C1 segment of cervical spinal cord (tissue), 14 donors: Measurements from ENCODE around the gene KRT1.

Experiments
- DNase-seq, 14 donors: peaks; one replicate each; lab custom pipeline; 2025; lab: John Stamatoyannopoulos, UW

KRT1 gene

DNA sequence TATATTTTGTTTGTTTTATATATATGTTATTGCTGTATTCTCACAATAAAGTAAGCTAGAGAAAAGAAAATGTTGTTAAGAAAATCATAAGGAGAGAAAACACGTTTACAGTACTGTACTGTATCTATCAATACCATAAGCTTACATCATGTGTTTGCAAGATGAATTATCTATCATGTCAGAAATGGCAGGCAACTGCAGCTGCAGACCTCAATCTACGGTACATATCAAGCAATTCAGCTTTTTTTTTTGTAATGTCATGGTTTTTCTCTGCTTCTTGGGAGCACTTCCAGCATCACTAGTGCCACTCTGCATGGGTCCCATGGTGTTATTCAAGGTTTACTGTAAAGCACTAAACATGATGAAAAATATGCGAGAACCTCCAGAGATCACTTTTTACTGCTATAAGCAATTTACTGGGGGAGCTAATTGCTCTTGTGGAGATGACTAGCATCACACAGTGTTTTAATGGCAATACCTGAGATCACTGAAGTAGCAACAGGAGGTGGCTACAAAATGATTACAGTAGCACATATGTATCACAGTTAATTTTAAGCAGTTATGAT lies 19.2 kb downstream of the KRT1 start:
- no peak for DNase-seq

DNA sequence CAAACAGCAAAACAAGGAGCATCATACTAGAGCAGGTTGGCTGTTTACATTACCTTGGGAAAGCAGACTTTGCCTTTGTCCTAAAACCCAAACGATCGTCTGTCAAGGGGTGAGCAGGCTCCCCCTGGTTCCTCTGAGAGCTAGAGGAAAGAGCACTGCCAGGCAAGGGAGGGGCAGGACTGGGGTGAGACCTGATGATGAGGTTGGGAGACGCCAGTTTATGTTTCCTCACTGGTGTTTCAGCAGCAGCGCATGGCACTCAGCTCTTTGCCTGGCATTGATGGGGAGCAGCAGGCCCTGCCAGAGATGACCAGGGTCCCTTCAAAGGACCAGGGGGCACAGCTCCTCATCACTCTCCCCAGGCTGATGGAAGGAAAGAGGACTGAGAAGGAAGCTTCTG lies 20.3 kb downstream of the KRT1 start:
- DNase-seq, result no peak

DNA sequence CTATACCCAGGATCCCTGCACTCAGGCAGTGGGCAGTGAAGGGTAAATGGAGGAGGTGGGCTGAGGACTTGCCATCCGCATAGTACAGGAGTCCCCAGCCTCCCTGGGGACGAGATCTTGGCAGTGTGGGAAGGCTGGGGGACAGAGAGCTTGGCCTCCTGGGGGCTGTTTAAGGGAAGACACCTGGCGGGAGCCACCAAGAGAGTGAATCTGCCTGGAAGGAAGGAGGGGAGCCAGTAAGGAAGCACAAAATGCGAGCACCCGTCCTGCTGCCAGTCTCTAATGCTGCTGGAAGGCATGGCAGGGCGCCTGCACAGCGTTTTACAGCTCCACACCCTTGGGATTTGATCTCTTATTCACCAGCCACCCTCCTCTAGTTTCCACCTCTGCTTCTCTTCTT lies 20.8 kb downstream of the KRT1 start:
- no peak for DNase-seq

DNA sequence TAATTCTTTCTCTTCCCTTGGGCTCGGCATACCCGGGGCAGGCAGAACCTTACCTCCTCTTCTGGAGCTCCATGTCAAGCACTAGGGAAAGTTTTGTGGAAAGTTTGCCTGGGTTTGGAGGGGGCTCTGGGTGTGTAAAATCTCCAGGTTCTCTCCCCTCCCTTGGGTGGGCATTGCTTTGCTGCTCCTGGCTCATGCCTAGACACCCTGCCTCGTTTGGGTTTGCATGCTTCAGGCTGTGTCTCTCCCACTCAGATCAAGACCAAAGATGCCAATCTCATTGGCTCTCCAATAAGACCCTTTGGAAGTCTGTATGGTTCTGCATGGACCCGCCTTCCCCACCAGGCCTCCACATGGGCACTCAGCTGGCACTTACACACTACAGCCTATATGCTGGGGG lies 22.0 kb downstream of the KRT1 start:
- DNase-seq, result no peak

DNA sequence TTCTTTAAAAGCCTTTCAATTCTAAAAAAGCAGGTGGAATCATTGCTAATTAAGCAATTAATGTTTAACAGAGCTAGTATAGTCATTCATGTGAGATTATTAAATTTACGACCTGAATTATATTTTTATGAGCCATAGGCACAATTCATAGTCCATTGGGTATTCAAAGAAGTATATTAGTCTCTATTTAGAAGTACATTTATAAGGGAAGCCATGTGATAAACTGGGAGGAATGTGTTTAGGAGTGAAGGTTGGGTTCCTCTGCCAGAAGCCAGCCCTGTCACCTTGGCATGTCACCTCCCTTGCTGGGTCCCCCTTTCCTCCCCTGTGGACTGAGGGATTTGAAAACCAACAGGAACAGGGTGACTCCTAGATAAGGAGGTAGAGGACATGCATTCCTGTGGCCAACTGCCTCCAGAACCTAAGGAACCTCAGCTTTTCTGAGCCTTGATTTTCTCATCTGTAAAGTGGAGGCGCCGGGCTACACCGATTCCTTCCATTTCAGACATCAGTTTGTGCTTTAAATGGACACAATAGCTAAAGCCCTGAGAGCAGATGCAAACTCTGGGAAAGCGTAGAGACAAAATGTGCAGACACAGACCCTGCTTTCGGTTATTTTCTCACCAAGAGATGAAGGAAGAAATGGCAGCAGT lies 22.8 kb downstream of the KRT1 start:
- no peak for DNase-seq

DNA sequence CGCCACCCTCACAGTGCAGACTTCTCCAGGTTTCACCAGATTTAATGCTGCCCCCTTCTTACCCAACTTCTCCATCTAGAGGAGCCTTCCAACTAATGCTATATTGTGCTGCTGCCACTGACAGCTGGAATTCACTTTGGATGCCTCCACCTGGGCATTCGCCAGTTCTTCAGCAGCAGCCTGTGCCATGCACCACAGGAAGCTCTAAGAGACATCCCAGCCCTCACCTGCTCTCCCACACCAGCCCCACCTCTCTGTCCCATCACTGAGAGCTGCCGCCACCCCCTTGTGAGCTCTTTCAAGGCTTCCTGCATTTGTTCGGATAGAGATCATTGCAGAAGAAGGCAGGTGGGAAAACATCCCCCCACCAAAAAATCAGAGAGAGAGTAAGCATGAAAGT lies 23.6 kb downstream of the KRT1 start:
- DNase-seq, result no peak

DNA sequence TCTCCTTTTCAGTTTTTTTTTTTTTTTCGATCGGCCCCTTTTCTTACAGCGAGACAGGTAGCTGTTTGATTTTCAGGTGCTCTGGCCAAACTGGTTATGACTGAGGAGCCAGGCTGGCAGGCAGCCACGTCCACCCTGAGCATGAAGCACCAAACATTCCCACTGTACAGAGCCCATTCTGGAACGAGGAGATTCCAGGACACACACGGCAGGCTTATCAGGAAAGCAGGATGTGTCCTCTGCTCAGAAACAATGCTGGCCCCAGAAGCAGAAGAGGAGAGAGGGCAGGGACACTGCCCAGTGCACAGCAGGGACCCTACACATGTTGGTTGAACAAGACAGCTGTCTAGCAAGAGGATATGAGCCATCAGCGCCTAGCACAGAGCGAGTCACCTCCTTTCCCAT lies 24.5 kb downstream of the KRT1 start:
- DNase-seq, result no peak

DNA sequence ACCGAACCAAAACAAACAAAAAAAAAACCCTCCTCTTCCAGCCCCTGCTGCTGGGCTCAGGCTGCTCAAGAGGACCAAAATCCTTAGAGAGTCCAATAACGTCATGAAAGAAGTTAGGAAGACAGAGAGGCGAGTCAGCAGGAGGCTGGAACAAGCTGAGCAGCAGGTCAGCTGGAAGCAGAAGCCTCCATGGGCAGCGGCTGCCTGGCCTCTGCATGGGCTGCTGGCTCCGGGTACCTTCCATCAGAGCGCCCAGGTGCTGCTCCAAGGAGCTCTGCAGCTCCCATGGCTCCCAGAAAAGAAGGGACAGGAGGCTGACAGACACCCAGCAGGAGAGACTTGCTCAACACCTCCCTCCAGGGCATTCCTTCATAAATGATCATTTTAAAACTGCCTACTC lies 25.0 kb downstream of the KRT1 start:
- no peak for DNase-seq

DNA sequence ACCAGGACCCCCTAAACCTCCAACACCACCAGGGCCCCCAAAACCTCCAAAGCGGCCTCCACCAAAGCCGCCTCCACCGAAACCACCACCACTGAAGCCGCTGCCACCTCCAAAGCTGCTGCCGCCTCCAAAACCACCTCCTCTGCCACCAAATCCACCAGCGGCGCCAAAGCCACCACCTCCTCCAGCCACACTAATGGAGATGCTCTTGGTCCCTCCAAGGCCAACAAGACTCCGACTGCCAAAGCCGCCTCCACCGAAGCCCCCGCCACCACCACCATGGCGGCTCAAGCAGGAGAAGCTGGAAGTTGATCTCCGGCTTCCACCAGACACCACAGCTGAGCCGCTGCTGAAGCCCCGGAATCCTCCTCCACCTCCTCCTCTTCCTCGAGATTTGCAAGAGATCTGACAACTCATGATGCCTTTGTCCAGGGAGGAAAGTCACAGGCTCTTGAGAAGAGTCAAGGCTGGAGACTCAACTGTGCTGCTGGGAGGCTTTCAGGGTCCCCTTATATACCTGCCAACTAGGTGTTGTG lies 28.4 kb downstream of the KRT1 start, which contains the start of gene KRT2:
KRT2 (minus strand) TSS at position 486 of the 536 bp plus-strand sequence; CDS start at position 417, 69 bp downstream.
- no peak for DNase-seq

DNA sequence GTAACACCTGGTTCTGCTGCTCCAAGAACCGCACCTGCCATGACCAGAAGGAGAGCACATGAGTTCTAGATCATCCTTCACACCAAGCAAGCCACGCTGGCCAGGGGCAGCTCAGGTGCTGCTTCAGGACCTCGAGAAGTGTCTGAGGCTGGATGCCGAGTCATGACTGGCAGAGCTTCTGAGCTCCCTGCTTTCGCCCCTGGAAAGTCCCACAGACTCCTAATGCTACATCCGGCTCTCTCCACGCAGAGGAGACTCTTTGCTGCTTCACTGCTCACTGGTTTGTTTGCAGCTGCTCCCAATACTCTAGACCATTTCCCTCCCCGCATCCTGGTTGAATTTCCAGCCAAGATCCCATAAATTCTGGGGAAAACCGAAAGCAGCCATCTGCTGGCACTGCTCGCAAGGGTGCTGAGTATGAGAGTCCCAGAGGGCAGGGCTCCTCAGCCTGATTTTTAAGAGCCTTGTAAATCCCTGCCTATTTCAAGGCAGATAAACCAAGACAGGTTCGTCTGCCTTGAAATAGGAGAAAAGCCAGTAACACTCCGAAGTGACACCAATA lies 29.6 kb downstream of the KRT1 start:
- no peak for DNase-seq

DNA sequence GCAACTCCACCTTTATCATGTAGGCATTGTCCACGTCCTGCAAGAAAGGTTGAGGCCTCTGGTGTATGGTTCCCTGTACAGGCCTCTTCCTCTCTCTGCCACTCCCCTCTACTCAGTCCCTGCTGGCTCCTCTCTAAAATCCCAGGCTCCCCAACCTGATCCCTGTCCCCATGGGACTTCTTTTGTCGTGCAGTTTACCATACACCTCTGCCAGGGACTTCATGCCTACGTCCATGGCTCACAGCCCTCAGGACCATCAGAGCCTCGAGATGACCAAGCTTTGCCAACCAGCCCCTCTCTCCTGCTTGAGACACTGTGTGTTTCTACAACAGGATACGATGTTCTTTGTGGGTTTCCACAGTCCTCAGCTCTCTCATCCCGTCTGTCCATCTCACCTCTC lies 31.1 kb downstream of the KRT1 start:
- no peak for DNase-seq

DNA sequence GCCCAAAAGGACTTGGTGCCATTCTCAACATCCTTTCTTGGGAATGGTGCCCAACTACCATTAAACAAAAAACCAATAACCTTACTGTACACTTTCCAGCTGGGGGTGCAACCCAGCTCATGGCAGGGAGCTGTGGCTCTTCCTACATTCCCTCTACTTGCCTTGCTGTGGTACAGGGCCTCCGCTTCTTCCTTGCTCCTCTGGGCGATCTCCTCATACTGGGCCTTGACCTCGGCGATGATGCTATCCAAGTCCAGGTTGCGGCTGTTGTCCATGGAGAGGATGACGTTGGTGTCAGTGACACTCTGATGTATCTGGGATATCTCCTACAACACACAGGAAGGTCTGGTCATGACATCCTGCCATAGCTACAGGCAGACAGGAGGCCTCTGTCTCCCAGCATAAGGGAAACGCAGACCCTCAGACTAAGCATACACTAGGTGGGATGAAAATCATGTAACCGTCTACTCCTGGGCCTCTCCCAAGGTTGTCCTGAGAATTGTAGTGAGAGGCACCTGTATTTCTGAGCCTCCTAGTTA lies 32.1 kb downstream of the KRT1 start:
- no peak for DNase-seq

DNA sequence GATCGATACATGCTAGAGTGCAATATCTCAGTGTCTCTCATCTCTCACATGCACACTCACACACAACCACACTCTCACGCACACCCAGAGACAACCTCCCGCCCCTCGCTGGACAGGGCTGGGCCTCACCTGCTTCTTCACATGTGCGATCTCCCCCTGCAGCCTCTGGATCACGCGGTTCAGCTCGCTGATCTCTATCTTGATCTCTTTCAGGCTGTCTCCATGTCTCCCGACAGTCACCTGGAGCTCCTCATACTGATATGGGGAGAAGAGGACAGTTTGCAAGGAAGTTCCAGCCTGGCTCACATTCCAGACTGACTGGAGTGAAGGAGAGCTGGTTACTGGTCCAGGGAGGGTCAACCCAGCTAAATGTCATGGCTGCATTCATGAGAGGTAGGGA lies 32.6 kb downstream of the KRT1 start:
- no peak for DNase-seq

DNA sequence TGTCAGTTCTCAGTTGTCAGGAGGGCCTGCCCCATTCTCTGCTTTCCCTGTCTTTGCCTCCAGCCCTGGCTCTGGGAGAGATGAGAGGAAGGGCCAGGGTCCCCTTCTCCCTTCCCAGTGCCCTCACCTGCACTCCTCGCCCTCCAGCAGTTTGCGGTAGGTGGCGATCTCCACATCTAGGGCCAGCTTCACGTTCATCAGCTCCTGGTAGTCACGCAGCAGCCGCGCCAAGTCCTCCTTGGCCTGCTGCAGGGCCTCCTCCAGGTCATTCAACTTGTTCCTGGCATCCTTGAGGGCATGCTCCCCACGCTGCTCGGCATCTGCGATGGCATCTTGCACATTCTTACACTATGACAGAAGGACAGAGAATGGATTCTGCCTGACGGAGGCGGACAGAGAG lies 33.6 kb downstream of the KRT1 start:
- no peak for DNase-seq

DNA sequence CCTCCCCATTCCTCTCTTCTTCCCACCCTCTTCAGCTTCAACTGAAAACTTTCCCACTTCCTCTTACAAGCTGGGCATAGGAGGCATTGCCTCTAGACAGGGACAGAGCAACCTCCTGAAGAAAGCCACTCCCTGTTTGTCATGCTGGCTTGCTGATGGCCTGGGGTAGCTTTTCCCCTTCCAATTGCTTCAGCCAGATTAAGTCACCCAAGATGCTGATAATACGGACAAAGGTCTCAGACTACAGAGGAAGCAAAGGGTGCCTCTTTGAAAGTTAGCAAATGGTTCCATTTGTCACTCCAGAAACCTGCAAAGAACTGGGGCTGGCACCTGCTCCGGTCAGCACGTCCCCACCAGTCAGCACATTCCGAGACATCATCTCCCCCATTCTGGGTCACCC lies 34.2 kb downstream of the KRT1 start:
- DNase-seq, result no peak

DNA sequence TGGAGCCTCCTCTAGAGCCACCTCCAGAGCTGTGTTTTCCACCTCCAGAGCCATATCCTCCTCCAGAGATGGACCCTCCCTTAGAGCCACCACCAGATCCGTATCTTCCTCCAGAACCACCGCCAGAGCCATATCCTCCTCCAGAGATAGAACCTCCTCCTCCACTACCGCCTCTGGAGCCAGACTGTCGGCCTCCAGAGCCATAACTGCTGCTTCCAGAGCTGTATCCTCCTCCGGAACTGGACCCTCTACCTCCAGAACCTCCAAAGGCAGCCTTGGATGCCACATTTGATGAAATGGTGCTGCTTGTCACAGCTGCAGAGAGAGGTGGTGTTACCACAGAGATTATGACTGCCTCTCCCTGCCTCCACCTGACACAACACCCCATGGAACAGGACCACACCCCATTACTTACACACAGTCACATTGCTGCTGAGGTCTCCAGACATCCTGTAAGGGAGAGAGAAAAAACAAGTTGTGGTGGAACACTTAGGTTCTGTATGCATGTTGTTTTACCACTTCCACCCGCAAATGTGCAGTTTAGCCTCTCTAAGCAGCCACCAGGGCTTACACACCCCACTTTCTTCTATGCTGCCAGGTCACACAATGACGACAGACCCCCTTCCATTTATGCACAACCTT lies 35.0 kb downstream of the KRT1 start:
- DNase-seq, result no peak

DNA sequence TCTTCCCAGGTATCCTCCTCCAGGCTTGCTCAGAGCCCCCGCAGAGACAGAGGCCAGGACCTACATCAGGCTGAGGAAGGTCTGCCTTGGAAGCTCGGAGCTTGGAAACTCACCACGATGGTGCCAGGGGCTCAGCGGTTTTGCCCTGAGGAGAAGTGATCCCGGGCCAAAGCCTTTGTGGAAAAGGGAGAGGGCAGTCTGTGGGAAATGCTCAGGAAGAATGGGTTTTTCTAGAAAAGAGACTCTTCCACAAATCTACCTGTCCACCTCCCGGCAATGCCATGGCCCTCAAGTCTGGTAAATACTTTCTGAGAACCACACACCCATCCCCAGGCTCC lies 36.2 kb downstream of the KRT1 start:
- no peak for DNase-seq

DNA sequence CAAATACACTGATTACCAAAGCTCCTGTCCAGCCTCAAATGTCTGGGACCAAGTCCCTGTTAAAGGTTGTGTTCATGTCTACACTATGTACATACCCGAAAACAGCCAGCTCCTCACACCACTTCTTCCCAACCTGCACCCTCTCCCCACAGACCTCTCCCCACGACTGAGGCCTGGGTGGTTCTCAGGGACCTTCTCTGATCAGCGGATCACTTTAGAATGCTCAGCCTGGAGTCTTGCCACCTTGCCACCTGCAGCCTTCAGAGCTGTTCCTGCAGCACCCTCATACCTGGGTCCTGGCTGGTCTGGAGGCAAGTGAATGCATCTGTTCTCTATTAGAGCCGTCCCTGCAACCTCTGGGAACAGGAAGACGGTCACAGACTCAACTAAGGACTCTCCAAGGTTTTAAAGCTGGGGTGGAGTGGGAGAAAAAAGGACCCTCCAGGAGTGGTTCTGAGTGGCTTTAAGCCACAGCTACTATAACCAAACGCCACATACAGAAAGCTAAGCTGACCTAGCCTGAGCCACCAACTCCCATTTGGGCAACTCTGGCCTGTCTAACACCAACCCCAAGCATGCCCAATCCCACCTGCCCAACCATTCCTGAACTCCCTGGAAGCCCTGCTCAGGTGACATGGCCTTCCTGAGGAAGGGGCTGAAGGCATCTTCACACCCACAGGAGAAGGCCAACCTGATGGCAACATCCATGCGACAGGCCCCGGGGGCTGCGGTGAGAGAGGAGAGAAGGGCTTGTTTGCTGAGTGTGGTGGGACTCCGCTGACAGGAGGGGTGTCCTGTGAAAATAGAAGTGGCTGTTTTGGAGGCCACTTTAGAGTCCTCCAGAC lies 36.8 kb downstream of the KRT1 start:
- no peak for DNase-seq

DNA sequence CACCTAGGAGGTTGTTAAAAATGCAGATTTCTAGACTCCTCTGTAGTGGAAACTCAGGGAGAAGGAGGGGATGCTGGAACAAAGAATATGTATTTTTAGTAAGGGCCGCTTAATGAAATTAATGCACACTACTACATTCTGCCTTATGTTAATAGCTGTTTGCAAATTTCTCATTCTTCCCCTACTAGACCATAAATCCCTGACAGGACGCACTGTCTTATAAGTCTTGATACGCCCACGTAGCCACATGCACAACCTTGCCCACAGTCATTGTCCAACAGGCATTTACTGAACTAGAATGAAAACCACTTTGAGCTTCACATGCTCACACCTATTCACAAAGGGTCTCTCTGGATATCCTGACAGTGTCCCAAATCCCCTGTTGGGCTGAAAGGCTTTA lies 38.7 kb downstream of the KRT1 start:
- no peak for DNase-seq

DNA sequence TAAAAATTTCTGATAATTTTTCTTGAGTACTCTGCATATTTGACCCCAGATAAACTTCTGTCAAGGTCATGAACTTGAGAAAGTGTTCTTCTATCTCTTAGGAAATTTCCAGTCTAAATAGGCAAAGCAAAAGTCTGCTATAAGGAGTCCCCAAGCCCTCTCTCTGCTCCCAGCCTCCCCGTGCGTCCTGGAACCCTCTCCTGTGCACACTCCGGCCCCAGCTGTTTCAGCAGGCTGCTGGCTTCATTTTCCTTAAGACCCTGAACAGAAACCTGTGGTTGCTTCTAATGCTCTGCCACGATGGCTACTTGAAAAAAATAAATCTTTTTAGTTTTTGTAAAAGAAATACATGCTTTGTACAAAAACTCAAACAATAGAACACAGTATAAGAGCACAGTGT lies 42.9 kb downstream of the KRT1 start:
- no peak for DNase-seq

DNA sequence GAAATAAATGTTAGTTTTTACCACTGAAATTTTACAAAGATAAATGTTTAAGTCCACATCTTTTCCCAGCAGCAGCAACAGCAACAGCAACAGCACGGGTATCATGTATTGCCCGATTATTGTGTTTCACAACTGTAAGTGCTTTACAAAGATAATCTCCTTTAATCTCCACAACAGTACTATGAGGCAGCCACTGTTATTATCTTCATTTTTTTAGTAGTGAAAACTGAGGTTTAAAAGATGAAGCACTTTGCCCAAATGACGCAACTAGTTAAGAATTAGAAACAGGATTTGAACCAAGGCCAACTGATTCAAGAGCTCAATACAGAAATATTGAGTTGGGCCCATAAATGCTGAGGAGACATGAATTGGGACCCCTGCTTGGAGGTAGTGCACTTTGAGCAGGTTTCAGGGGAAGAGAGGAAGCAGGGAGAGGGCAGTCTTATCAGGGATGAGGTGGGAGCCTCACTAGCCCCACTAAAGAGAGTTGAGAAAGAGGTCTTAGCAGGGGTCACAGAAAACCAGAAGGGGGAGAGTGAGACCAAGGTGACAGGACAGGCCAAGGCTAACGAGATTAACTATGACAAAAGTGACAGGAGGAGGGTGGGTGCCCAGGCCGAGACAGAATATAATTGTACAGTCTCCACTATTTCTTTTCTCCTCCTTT lies 43.5 kb downstream of the KRT1 start:
- DNase-seq, result no peak
